ENCODE measurements around the gene FETUB.

The FETUB gene

GRCh38 chr3:186639778-186640472, at the start of gene FETUB:
Gene FETUB, plus strand, starts transcription at chr3:186640399. Its CDS starts 62 bp downstream, at chr3:186640461.
- no peak for DNase-seq

- no peak for DNase-seq
Observed at GRCh38 chr3:186590580-186591295, 49.5 kb upstream of the FETUB start.

- no peak for DNase-seq
Observed at GRCh38 chr3:186592682-186593081, 47.5 kb upstream of the FETUB start.

- no peak for DNase-seq
Observed at GRCh38 chr3:186593862-186594261, 46.3 kb upstream of the FETUB start.

- DNase-seq, result no peak
Observed at GRCh38 chr3:186594591-186595113, 45.5 kb upstream of the FETUB start.

- no peak for DNase-seq
Observed at GRCh38 chr3:186596568-186597287, 43.5 kb upstream of the FETUB start.

- no peak for DNase-seq
Observed at GRCh38 chr3:186598108-186598784, 42.0 kb upstream of the FETUB start.

GRCh38 chr3:186598794-186599141, 41.4 kb upstream of the FETUB start:
- no peak for DNase-seq

GRCh38 chr3:186599142-186599784, 40.9 kb upstream of the FETUB start:
- no peak for DNase-seq

- no peak for DNase-seq
Observed at GRCh38 chr3:186599785-186600166, 40.4 kb upstream of the FETUB start.

- DNase-seq, result no peak
Observed at GRCh38 chr3:186600896-186601295, 39.3 kb upstream of the FETUB start.

GRCh38 chr3:186603159-186603558, 37.0 kb upstream of the FETUB start:
- DNase-seq, result no peak

- no peak for DNase-seq
Observed at GRCh38 chr3:186605078-186605477, 35.1 kb upstream of the FETUB start.

GRCh38 chr3:186605561-186606545, 34.3 kb upstream of the FETUB start:
- DNase-seq, result no peak

- DNase-seq, result no peak
Observed at GRCh38 chr3:186608624-186609215, 31.5 kb upstream of the FETUB start.

- no peak for DNase-seq
Observed at GRCh38 chr3:186609247-186609868, 30.8 kb upstream of the FETUB start.

- DNase-seq, result no peak
Observed at GRCh38 chr3:186612065-186612464, 28.1 kb upstream of the FETUB start.

GRCh38 chr3:186612721-186613636, 27.2 kb upstream of the FETUB start, which contains the start of gene AHSG:
Gene AHSG, plus strand, starts transcription at chr3:186613060. Its CDS starts 82 bp downstream, at chr3:186613142.
- DNase-seq, result no peak

GRCh38 chr3:186613637-186614265, 26.4 kb upstream of the FETUB start:
- DNase-seq, result no peak
